Measurements from ENCODE around the gene CCND1.
"Not testable (repeated sequence)": the region's sequence is repeated elsewhere in the genome, so short reads cannot be mapped to it uniquely, and the experiment has no call there.

CCND1 gene

GRCh38 chr11:69695995-69696394 is 55.0 kb downstream of the CCND1 start:
- not testable (repeated sequence) for DNase-seq

GRCh38 chr11:69696749-69697468 is 56.0 kb downstream of the CCND1 start:
- DNase-seq: no peak

DNA sequence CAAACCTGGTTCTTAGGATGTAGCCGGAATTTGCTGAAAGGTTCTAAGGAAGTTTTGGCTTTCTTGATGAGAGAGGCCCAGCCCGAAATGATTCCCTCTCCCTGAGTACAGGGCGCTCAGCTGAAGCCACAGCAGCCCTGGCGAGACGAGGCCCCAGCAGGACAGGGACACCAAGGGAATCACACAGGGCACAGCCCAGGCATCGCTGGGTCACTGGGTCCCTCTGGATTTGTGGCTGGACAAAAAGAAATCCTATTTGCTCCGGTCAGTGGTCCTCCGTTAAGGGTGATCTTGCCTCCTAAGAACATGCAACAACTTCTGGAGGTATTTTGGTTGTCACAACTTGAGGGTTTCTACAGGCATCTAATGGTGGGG is 56.5 kb downstream of the CCND1 start:
- no peak for DNase-seq

- no peak for DNase-seq
Measured at GRCh38 chr11:69697861-69698260, 56.9 kb downstream of the CCND1 start.

DNA sequence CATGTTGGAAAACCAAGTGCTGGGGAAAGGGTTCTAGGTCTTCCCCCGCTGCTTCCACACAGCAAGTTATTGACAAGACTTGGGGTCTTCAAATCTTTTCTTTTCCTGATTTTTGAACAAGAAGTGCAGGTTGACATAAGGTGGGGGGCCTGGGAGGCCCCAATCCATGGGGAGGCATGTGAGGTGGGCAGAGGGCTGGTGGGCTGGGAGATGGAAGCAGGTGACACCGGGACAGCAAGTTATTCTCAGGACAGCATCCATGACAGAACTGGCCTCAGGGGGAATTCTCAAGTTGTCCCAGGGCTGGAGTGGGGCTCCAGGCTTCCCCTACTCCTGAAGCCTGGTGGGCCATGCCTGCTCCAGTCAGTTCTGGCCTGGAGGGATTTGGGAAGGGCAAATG is 57.4 kb downstream of the CCND1 start:
- DNase-seq: no peak

- DNase-seq: no peak
Measured at GRCh38 chr11:69699213-69699612, 58.3 kb downstream of the CCND1 start.

GRCh38 chr11:69700278-69701140 is 59.6 kb downstream of the CCND1 start:
- no peak for DNase-seq

GRCh38 chr11:69702239-69702691 is 61.3 kb downstream of the CCND1 start:
- DNase-seq: no peak

DNA sequence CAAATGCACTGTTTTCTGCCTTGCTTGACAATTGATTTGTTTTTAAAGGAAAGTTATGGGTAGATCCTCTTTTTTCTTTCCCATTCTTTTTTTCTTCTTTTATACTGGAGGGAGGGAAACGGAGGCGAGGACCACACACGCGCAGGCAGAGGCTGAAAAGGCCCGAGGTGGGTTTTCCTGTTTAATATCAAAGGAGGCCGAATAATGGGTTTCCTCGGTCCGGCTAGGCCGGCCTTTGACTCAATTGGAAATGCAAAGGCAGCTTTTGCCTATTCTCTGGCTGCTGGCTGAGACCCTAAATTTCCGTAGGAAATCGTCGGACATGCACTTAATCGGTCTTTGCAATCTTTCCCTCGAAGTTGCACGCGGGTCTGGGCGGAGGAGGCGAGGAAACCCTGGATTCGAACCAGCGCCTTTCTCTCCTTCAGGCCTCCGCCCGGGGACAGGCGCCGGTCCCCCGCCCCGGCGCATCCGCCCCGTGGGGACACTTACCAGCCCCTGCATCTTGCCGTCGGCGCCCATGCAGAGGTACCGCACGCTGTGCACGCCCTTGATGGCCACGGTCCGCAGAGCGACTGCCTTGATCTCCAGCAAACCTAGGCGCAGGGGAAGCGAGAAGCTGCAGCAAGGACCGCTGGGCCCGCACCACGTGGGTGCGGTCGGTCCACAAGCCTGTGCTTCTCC is 62.0 kb downstream of the CCND1 start:
- DNase-seq: no peak

GRCh38 chr11:69703453-69703767 is 62.5 kb downstream of the CCND1 start:
- DNase-seq: no peak
